GM23338 (cell line): ENCODE results near the gene ERP44.

Experiments
- CREB1 ChIP-seq: fragments of 250-450 bp; sonication (Bioruptor Pico); IDR thresholded peaks from 2 replicates; pipeline ENCODE4 v1.5.0; 2020; ENCODE audit warnings: low read depth, mild to moderate bottlenecking, moderate library complexity
- CTCF ChIP-seq, 2 experiments: fragments of 200-600 bp in 1 of 2; sonication (generic) in 1 of 2; conservative IDR thresholded peaks; 2 replicates each; pipeline versions ENCODE4 v1.5.1 to v1.6.1; 2016 to 2017; ENCODE audit warnings: antibody characterized with exemption in 2 of 2, low read depth in 2 of 2, mild to moderate bottlenecking in 2 of 2, moderate library complexity in 1 of 2
- ETS1 ChIP-seq: IDR thresholded peaks from 2 replicates; pipeline ENCODE4 v1.6.1; 2016; ENCODE audit warnings: antibody characterized with exemption
- EZH2 ChIP-seq: fragments of 200-600 bp; sonication (generic); IDR thresholded peaks from one replicate; pipeline ENCODE4 v1.8.0; 2017; ENCODE audit warnings: antibody characterized with exemption, mild to moderate bottlenecking, low read depth; ENCODE audit not compliant: unreplicated experiment
- EZH2phosphoT487 ChIP-seq: fragments of 200-600 bp; sonication (generic); IDR thresholded peaks from one replicate; pipeline ENCODE4 v1.8.1; 2018; ENCODE audit warnings: antibody characterized with exemption; ENCODE audit not compliant: unreplicated experiment
- JUNB ChIP-seq: IDR thresholded peaks from one replicate; pipeline ENCODE4 v1.6.1; 2016; ENCODE audit warnings: antibody characterized with exemption; ENCODE audit not compliant: unreplicated experiment
- POLR2AphosphoS5 ChIP-seq: IDR thresholded peaks from 2 replicates; pipeline ENCODE4 v1.6.1; 2016; ENCODE audit warnings: antibody characterized with exemption, low read depth
- REST ChIP-seq: IDR thresholded peaks from one replicate; pipeline ENCODE4 v1.6.1; 2018; ENCODE audit warnings: antibody characterized with exemption; ENCODE audit not compliant: unreplicated experiment
- STAT1 ChIP-seq: IDR thresholded peaks from one replicate; pipeline ENCODE4 v1.6.1; 2016; ENCODE audit warnings: antibody characterized with exemption; ENCODE audit not compliant: unreplicated experiment
- ZNF114 ChIP-seq: fragments of 250-450 bp; sonication (Bioruptor Pico); IDR thresholded peaks from 2 replicates; pipeline ENCODE4 v1.5.0; 2020; ENCODE audit warnings: mild to moderate bottlenecking, moderate library complexity

- no peak for TF ChIP-seq CTCF (conservative IDR thresholded peaks at IDR 0.05; ENCODE audit: low read depth in 2 of 2)
- no peak for TF ChIP-seq REST
- TF ChIP-seq EZH2: no peak
- TF ChIP-seq CREB1: no peak
- TF ChIP-seq POLR2AphosphoS5: no peak
- TF ChIP-seq ETS1: no peak
- no peak for TF ChIP-seq ZNF114 (CRISPR knock-in tag)
- no peak for TF ChIP-seq EZH2phosphoT487
- TF ChIP-seq JUNB: no peak
- TF ChIP-seq STAT1: no peak
These were observed 150.3 kb downstream of the ERP44 start for GRCh38 chr9:99948482-99948881.
